ENCODE data around the gene LARGE1.
"Not testable (repeated sequence)": the region's sequence is repeated elsewhere in the genome, so short reads cannot be mapped to it uniquely, and the experiment has no call there.

The LARGE1 gene

DNA sequence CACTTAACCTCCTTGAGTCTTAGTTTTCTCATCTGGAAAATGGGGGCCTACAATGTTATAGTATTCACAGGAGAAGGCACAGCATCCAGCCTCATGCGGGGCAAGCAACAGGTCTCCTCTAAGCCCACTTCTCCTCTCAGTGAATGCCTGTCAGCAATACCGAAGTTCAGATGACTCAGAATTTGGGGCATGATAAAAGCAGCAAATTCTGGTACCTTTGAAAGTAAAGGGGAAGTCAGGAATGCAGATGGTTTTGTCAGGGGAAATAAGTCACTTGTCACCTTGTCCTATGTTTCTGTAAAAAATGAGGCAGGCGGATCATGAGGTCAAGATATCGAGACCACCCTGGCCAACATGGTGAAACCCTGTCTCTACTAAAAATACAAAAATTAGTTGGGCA, 350.2 kb downstream of the LARGE1 start:
- no peaks in the 10 kb centered on the region for H3K36me3 ChIP-seq (ENCODE audit: low read length)
- no peaks in the 10 kb centered on the region for H3K79me2 ChIP-seq (ENCODE audit: insufficient read depth, low read length)
- no peak overlapping the region for H2AFZ ChIP-seq (ENCODE audit: low read depth, low read length, severe bottlenecking)
- H3K4me3 ChIP-seq (ENCODE audit: insufficient read depth, low read length, poor library complexity, severe bottlenecking), result no peak overlapping the region
- H3K4me2 ChIP-seq (ENCODE audit: low read depth, low read length, poor library complexity, severe bottlenecking), result no peak overlapping the region
- no peaks in the 10 kb centered on the region for H3K27me3 ChIP-seq (ENCODE audit: low read length)
- no peaks in the 10 kb centered on the region for H3K9me3 ChIP-seq (ENCODE audit: insufficient read depth, low read length)
- no peaks in the 10 kb centered on the region for H4K20me1 ChIP-seq (ENCODE audit: low read depth, low read length)
- no peaks in the 10 kb centered on the region for H3K9me2 ChIP-seq (replicated peaks; ENCODE audit: insufficient read depth, low read length)
- no peak overlapping the region for H3K27ac ChIP-seq (ENCODE audit: low read depth, low read length)
- no peaks in the 10 kb centered on the region for H3F3A ChIP-seq (ENCODE audit: insufficient read depth)
- no peak overlapping the region for H3K9ac ChIP-seq (ENCODE audit: low read length)
- TF ChIP-seq CTCF (IDR thresholded peaks at IDR 0.05; ENCODE audit: insufficient read depth, low read length, poor library complexity, severe bottlenecking) (no peak), EZH2phosphoT487 (conservative IDR thresholded peaks at IDR 0.05; ENCODE audit: low read length) (no peak)

DNA sequence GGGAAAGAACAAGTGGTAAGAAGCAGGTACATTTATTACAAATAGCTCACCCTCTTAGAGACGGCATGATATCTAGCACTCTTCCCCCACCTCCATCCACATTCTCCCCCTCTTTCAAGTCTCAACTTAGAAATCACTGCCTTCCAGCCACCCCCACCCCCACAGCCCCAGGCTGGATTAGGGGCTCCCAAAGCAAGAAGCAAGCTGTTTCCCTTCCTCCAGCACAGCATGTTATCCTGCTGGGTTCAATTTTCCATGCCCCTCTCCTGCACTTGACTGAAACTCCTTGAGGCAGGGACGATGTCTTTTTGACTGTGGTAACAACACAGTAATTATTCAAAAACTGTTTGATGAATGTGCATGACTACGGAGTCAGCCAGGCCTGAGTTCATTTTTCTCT, 350.7 kb downstream of the LARGE1 start:
- Histone ChIP-seq H3K4me3 (ENCODE audit: insufficient read depth, low read length, poor library complexity, severe bottlenecking) (no peak overlapping the region), H3K9ac (ENCODE audit: low read length) (peak overlapping the region; percentile 11; the same call in 1 of the 2 replicates), H3K27me3 (ENCODE audit: low read length) (no peaks in the 10 kb centered on the region), H3K9me3 (ENCODE audit: insufficient read depth, low read length) (no peaks in the 10 kb centered on the region), H3K79me2 (ENCODE audit: insufficient read depth, low read length) (no peaks in the 10 kb centered on the region), H2AFZ (ENCODE audit: low read depth, low read length, severe bottlenecking) (no peak overlapping the region), H3F3A (ENCODE audit: insufficient read depth) (no peaks in the 10 kb centered on the region), H3K36me3 (ENCODE audit: low read length) (no peaks in the 10 kb centered on the region), H3K27ac (ENCODE audit: low read depth, low read length) (no peak overlapping the region), H3K9me2 (replicated peaks; ENCODE audit: insufficient read depth, low read length) (no peaks in the 10 kb centered on the region), H3K4me2 (ENCODE audit: low read depth, low read length, poor library complexity, severe bottlenecking) (peak overlapping the region; percentile 38), H4K20me1 (ENCODE audit: low read depth, low read length) (no peaks in the 10 kb centered on the region)
- TF ChIP-seq CTCF (IDR thresholded peaks at IDR 0.05; ENCODE audit: insufficient read depth, low read length, poor library complexity, severe bottlenecking) (no peak), EZH2phosphoT487 (conservative IDR thresholded peaks at IDR 0.05; ENCODE audit: low read length) (no peak)

DNA sequence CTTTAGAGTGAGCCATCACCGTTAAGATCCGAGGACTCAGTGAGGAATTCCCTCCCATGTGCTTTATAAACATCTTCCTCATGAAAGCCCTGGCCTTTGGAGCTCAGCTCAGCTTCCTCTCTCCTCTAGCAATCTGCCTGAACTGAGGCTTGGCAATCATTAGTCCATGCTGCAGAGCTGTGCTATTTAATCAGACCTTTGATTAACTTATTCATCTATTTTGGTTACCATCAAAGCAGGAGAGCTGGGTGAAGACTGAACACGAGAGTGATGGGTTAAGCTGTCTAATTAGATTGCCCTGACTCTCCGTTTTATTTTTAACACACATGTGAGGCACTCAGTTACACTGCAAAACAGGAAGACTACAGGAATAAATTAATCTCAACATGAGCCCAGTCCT, 351.3 kb downstream of the LARGE1 start:
- H3K27ac ChIP-seq (ENCODE audit: low read depth, low read length), result peak overlapping the region; percentile 13; the same call in 1 of the 2 replicates
- H3K4me2 ChIP-seq (ENCODE audit: low read depth, low read length, poor library complexity, severe bottlenecking), result peak overlapping the region; percentile 38
- H2AFZ ChIP-seq (ENCODE audit: low read depth, low read length, severe bottlenecking), result no peak overlapping the region

DNA sequence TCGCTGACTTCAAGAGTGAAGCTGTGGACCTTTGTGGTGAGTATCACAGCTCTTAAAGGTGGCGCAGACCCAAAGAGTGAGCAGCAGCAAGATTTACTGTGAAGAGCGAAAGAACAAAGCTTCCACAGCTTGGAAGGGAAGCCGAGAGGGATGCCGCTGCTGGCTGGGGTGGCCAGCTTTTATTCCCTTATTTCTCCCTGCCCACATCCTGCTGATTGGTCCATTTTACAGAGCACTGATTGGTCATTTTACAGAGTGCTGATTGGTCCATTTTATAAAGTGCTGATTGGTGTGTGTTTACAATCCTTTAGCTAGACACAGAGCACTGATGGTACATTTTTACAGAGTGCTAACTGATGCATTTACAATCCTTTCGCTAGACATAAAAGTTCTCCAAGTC, 353.8 kb downstream of the LARGE1 start:
- H2AFZ ChIP-seq (ENCODE audit: low read depth, low read length, severe bottlenecking); H3K79me2 ChIP-seq (ENCODE audit: insufficient read depth, low read length); H3K4me3 ChIP-seq (ENCODE audit: insufficient read depth, low read length, poor library complexity, severe bottlenecking); H3K27ac ChIP-seq (ENCODE audit: low read depth, low read length); H3K9me2 ChIP-seq (replicated peaks; ENCODE audit: insufficient read depth, low read length); H3K27me3 ChIP-seq (ENCODE audit: low read length); H3K36me3 ChIP-seq (ENCODE audit: low read length); H3K9me3 ChIP-seq (ENCODE audit: insufficient read depth, low read length); H3K4me2 ChIP-seq (ENCODE audit: low read depth, low read length, poor library complexity, severe bottlenecking); H3K9ac ChIP-seq (ENCODE audit: low read length); H4K20me1 ChIP-seq (ENCODE audit: low read depth, low read length); H3F3A ChIP-seq (ENCODE audit: insufficient read depth): not testable (repeated sequence)

More for the DNA sequence above, 351.3 kb downstream of the LARGE1 start:
- TF ChIP-seq EZH2phosphoT487 (conservative IDR thresholded peaks at IDR 0.05; ENCODE audit: low read length) (no peak), CTCF (IDR thresholded peaks at IDR 0.05; ENCODE audit: insufficient read depth, low read length, poor library complexity, severe bottlenecking) (no peak)
- H3K27me3 ChIP-seq (ENCODE audit: low read length), result no peaks in the 10 kb centered on the region
- H3K9ac ChIP-seq (ENCODE audit: low read length), result peak overlapping the region; percentile 11; the same call in 1 of the 2 replicates
- no peak overlapping the region for H3K4me3 ChIP-seq (ENCODE audit: insufficient read depth, low read length, poor library complexity, severe bottlenecking)
- H4K20me1 ChIP-seq (ENCODE audit: low read depth, low read length), result no peaks in the 10 kb centered on the region
- no peaks in the 10 kb centered on the region for H3K36me3 ChIP-seq (ENCODE audit: low read length)
- no peaks in the 10 kb centered on the region for H3K9me2 ChIP-seq (replicated peaks; ENCODE audit: insufficient read depth, low read length)
- no peaks in the 10 kb centered on the region for H3K9me3 ChIP-seq (ENCODE audit: insufficient read depth, low read length)
- H3F3A ChIP-seq (ENCODE audit: insufficient read depth), result no peaks in the 10 kb centered on the region
- H3K79me2 ChIP-seq (ENCODE audit: insufficient read depth, low read length), result no peaks in the 10 kb centered on the region

All from SU-DHL-6 (cell line).